ENCODE results near the gene DENND2D. TPM values are rescaled to one million over a fixed set of nuclear protein-coding genes. Genes with fewer than 3 reads are reported as not detected.

The DENND2D gene
- total RNA-seq, 1 experiment from 2014 or later, result 0.11 TPM

DNA sequence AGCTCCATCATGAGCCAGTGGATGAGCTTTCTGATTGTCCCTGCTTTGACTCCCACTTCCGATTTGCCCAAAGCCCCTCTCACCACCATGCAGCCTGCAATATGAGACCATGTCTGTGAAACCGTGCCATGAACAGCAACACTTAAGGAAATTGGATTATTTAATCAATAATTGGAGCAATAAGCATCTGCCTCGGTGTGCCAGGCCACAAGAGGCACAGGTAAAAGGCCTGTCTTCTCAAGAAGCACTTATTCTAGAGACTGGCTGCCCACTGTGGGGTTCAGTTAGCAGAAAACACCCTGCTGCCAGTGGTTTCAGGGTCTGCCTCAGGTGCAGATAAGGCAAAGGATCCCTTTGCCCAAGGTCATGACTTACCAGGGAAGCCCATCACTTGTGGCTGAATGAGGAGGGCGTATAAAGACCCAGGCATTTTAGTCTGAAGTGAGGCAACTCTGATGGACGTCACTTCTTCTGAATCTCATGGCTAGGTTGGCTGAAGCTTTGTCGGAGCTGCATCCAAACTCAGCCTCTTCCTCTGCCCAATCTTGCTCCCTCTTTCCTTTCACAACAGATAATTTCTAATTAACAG is 19.9 kb upstream of the DENND2D start:
- H3K23me2 ChIP-seq (ENCODE audit: insufficient read length, low read depth, low read length, poor library complexity, severe bottlenecking), result no peaks in the 10 kb centered on the region
- no peak overlapping the region for H2BK15ac ChIP-seq (ENCODE audit: low read depth, low read length)
- no peak overlapping the region for H3T11ph ChIP-seq (ENCODE audit: low read length)
- no peak overlapping the region for H4K91ac ChIP-seq (ENCODE audit: insufficient read length, low read depth, low read length)
- no peak overlapping the region for H2BK120ac ChIP-seq (ENCODE audit: low read depth, low read length, poor library complexity, severe bottlenecking)
- TF ChIP-seq, protein P1, sequence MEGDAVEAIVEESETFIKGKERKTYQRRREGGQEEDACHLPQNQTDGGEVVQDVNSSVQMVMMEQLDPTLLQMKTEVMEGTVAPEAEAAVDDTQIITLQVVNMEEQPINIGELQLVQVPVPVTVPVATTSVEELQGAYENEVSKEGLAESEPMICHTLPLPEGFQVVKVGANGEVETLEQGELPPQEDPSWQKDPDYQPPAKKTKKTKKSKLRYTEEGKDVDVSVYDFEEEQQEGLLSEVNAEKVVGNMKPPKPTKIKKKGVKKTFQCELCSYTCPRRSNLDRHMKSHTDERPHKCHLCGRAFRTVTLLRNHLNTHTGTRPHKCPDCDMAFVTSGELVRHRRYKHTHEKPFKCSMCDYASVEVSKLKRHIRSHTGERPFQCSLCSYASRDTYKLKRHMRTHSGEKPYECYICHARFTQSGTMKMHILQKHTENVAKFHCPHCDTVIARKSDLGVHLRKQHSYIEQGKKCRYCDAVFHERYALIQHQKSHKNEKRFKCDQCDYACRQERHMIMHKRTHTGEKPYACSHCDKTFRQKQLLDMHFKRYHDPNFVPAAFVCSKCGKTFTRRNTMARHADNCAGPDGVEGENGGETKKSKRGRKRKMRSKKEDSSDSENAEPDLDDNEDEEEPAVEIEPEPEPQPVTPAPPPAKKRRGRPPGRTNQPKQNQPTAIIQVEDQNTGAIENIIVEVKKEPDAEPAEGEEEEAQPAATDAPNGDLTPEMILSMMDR (conservative IDR thresholded peaks at IDR 0.05), result no peak
- no peak overlapping the region for H3K56ac ChIP-seq (ENCODE audit: insufficient read length, low read depth, low read length)
- no peak overlapping the region for H3K9ac ChIP-seq (ENCODE audit: extremely low read depth, insufficient read length, low read length)
- H3K27ac ChIP-seq (ENCODE audit: insufficient read length, low read depth, low read length), result no peak overlapping the region
- H2AK5ac ChIP-seq (ENCODE audit: insufficient read length, low read length), result no peak overlapping the region
- H3K79me1 ChIP-seq (ENCODE audit: insufficient read depth, low read depth, low read length, poor library complexity, severe bottlenecking), result no peaks in the 10 kb centered on the region
- no peak overlapping the region for H4K5ac ChIP-seq (ENCODE audit: insufficient read length, low read depth, low read length)
- Mint-ChIP-seq H3K4me1 (peaks cover 47 to 53% of the 10 kb centered on the region in 2 experiments), H3K36me3 (ENCODE audit: insufficient read depth in 1 of 3, low read depth in 3 of 3) (no peaks in the 10 kb centered on the region; a peak in 1 of 7 replicates), H3K9me3 (no peaks in the 10 kb centered on the region; a peak in 1 of 5 replicates), H3K4me3 (no peak overlapping the region), H3K27me3 (ENCODE audit: low read depth) (no peaks in the 10 kb centered on the region), H3K27ac (peak overlapping the region in 2 of 3 experiments; percentile 14 to 80; a peak in 3 of 7 replicates)
- H3K4me1 ChIP-seq (ENCODE audit: insufficient read depth, low read length), result peaks cover 7% of the 10 kb centered on the region; the same call in 1 of the 2 replicates
- H4K20me1 ChIP-seq (ENCODE audit: control insufficient read depth, insufficient read depth, insufficient read length), result no peaks in the 10 kb centered on the region
- H3K18ac ChIP-seq (ENCODE audit: insufficient read length, low read depth, low read length), result no peak overlapping the region
- no peak overlapping the region for H2AFZ ChIP-seq (ENCODE audit: low read length)
- no CpG with 5 or more reads among the region's 6 CpGs for WGBS (ENCODE audit: extremely low coverage, insufficient read length, low lambda C conversion rate)
- no peak overlapping the region for H2BK12ac ChIP-seq (ENCODE audit: insufficient read length, low read depth, low read length)
- no peak overlapping the region for H4K8ac ChIP-seq (replicated peaks; ENCODE audit: insufficient read length, low read depth, low read length)
- H3K79me2 ChIP-seq (ENCODE audit: insufficient read depth, low read length), result no peaks in the 10 kb centered on the region
- no peak overlapping the region for H3K4ac ChIP-seq (ENCODE audit: low read depth, low read length)
- DNase-seq, result no peak
- no peaks in the 10 kb centered on the region for H3K9me3 ChIP-seq (ENCODE audit: control insufficient read depth, low read depth, low read length)
- H3K23ac ChIP-seq (ENCODE audit: insufficient read length, low read depth, low read length), result no peak overlapping the region
- no peak overlapping the region for H3K14ac ChIP-seq (ENCODE audit: insufficient read depth, low read length)
- no peaks in the 10 kb centered on the region for H3K27me3 ChIP-seq (ENCODE audit: insufficient read depth, low read length)
- no peak overlapping the region for H3K4me2 ChIP-seq (ENCODE audit: insufficient read depth, insufficient read length, low read length)
- no peak overlapping the region for H2BK5ac ChIP-seq (ENCODE audit: insufficient read length, low read length)
- no peak overlapping the region for H2BK20ac ChIP-seq (ENCODE audit: low read depth, low read length, poor library complexity, severe bottlenecking)

All from H9 (cell line).